ENCODE data around the gene BIK.

- no peak for TF ChIP-seq CTCF (IDR thresholded peaks at IDR 0.05)
- TF ChIP-seq ZFX (IDR thresholded peaks at IDR 0.05; ENCODE audit: borderline replicate concordance) = no peak
These were observed 26.3 kb downstream of the BIK start for GRCh38 chr22:43136801-43137200.
